Esophagus (tissue), 2 donors: ENCODE results near the gene LGALS3. TPM values are rescaled to one million over a fixed set of nuclear protein-coding genes. Genes with fewer than 3 reads are reported as not detected.

Experiments
- H3K27ac ChIP-seq, 2 donors: one replicate each; pipeline ENCODE4 v1.5.1; 2013; ENCODE audit warnings: low read depth in 2 of 2, mild to moderate bottlenecking in 2 of 2, inconsistent platforms in 1 of 2, low read length in 1 of 2, moderate library complexity in 1 of 2
- H3K27me3 ChIP-seq, 2 donors: one replicate each; pipeline ENCODE4 v1.6.1; 2013; ENCODE audit warnings: low read length in 2 of 2, control low read depth in 1 of 2, mild to moderate bottlenecking in 1 of 2; ENCODE audit not compliant: insufficient read depth in 2 of 2, control insufficient read depth in 1 of 2
- H3K36me3 ChIP-seq, 2 donors: one replicate each; pipeline ENCODE4 v1.6.1; 2013; ENCODE audit warnings: low read length in 1 of 2; ENCODE audit not compliant: control insufficient read depth in 2 of 2, insufficient read depth in 2 of 2
- H3K4me1 ChIP-seq, 2 donors: one replicate each; pipeline ENCODE4 v1.6.1; 2013; ENCODE audit warnings: low read length in 1 of 2; ENCODE audit not compliant: control insufficient read depth in 2 of 2, insufficient read depth in 2 of 2
- H3K4me3 ChIP-seq, 2 donors: one replicate each; pipeline ENCODE4 v1.5.1; 2013; ENCODE audit warnings: low read length in 2 of 2, mild to moderate bottlenecking in 2 of 2, low read depth in 1 of 2, moderate library complexity in 1 of 2
- H3K9me3 ChIP-seq, 2 donors: one replicate each; pipeline ENCODE4 v1.6.1; 2013; ENCODE audit warnings: mild to moderate bottlenecking in 2 of 2, low read depth in 1 of 2, low read length in 1 of 2, moderate library complexity in 1 of 2; ENCODE audit not compliant: control insufficient read depth in 2 of 2, insufficient read depth in 1 of 2
- WGBS, 2 donors: extraction: QIAGEN DNeasy Blood & Tissue Kit; methylation state at CpG; one replicate each; pipeline ENCODE4 v1.1.7; 2013; 5-methylcytosine and 5-hydroxymethylcytosine counted together
- polyA plus RNA-seq, 2 donors: library from polyadenylated mRNA; stranded (reverse); fragments of 200-250 nt; gene quantifications; one replicate each; pipeline ENCODE4 v1.2.3, GENCODE V29; 2013
- donor health status: healthy with polysubstance abuse.
- donor health status: Bipolar disorder and iron deficiency.

The LGALS3 gene
- polyA plus RNA-seq, 2 donors = 412 to 630 TPM

DNA sequence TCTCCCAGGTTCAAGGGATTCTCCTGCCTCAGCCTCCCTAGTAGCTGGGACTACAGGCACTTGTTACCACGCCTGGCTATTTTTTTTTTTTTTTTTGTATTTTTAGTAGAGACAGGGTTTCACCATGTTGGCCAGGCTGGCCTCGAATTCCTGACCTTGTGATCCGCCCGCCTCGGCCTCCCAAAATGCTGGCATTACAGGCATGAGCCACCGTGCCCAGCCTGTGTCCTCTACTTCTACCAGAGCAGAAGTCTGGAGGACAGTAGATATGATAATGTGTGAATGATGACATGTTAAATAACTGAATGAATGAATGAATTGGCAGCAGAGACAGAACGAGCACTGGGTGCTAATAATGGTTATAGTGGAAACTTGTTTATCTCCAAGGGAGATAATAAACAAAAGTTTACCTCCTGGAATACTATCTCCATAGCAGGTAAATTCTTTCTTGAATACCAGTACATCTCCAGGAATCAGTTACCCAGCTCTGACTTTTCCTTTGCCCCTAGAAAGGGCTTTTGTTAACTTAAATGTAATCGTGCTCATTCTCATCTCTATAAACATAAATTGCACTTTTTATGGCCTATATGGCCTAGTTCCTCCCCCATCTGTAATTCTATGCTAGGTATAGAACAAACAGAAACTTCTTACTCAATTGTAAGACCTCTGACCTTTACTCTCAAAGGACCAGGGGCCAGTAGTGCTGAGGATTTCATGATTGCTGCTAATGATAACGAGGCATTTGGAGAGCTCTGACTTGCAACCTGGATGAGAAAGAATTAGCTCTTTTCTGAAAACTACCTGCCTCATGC, 7.2 kb upstream of the LGALS3 start:
- Histone ChIP-seq H3K9me3 (no peaks in the 10 kb centered on the region), H3K4me1 (peaks cover 6 to 27% of the 10 kb centered on the region in 2 donors), H3K4me3 (no peak overlapping the region), H3K27me3 (no peaks in the 10 kb centered on the region), H3K27ac (peak overlapping the region; percentile 72 to 85), H3K36me3 (no peaks in the 10 kb centered on the region)
- WGBS, 2 donors = 71 to 80% methylated on average over 9 of the region's 9 CpGs

DNA sequence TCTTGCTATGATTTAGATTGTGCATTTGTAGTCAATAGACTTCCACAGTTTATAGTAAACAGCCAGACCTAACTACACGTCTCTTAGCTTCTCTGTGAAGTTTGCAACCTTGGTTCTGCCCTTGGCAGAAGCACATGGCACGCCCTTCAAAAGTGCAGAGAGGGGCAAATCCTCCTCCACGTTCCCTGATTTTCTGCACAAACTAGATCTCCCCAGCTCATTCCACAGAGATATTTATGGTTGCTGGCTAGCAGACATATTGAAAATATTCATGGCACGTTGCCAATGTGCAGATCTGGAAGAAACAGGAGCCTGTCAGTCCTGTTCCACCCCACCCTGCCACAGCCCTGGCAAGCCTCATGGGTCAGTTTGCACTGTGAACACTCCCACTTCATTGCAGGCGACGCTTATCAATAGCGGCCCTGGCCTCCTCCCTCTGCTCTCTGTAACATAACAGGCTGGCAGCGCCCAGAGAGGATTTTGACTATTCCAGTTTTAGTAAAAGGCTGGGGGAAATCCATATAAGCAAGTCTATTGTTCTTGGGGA, 6.5 kb upstream of the LGALS3 start:
- Histone ChIP-seq H3K9me3 (no peaks in the 10 kb centered on the region), H3K4me3 (no peak overlapping the region), H3K27me3 (no peaks in the 10 kb centered on the region), H3K36me3 (no peaks in the 10 kb centered on the region), H3K4me1 (peaks cover 6 to 27% of the 10 kb centered on the region in 2 donors), H3K27ac (peak overlapping the region; percentile 72 to 85)
- WGBS, 2 donors = 28 to 29% methylated on average over 8 of the region's 8 CpGs

DNA sequence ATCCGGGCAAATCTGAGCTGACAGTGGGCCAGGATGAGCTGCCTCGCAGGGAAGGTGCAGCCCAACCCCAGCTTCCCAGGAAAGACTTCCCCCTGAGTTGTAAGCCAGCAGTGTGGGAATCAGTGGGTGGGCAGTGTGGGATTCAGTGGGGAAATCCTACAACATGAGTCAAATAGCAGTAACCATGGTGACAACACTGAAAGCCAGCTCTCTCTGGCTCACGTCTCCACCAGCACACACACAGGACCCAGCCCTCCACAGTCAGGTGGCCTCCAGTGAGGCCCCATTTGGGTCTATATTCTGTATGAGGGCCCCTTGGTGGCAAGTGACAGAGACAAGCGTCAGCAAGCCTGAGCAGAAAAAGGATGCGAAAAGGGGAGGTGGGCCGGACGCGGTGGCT, 6.0 kb upstream of the LGALS3 start:
- Histone ChIP-seq H3K9me3 (no peaks in the 10 kb centered on the region), H3K4me1 (peaks cover 6 to 23% of the 10 kb centered on the region in 2 donors), H3K36me3 (no peaks in the 10 kb centered on the region), H3K27me3 (no peaks in the 10 kb centered on the region), H3K4me3 (no peak overlapping the region), H3K27ac (peak overlapping the region; percentile 72 to 85)
- 63 to 66% methylated on average over 8 of the region's 8 CpGs for WGBS, 2 donors

DNA sequence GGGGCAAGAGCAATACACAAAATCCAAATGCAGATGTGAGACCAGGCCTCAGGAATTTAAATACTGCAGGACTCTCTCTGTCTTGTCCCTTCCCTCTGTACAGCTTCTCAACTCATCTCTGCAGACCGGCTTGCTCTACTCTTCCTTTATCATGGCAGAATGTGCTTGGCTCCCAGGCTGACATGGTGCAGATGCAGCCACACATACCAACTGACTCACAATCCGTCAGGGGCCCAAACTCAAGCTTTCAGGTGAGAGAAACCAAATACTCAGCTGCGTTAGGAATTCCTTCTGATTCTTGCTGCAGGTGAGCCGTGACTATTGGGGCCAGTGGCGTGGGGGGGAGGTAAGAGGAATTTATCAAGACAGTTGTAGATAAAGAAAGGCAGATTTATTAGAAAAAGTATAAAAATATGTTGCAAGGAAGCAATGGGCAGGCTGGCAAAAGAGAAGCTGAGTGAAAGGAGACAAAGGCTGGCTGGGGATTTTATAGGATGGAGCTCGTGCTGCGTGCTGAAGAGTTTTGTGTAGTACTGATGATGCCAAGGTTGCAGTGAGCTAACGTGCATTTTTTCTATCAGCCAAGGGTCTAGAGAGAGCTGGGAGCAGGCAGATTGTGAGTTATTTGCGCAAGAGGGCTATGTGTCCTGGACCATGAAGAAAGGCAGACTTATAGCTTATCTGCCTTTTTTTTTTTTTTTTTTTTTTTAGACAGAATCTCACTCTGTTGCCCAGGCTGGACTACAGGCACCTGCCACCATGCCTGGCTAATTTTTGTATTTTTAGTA, 5.0 kb upstream of the LGALS3 start:
- H3K27ac ChIP-seq = peak overlapping the region in 1 of 2 donors; percentile 38
- 94 to 95% methylated on average over 9 of the region's 9 CpGs for WGBS, 2 donors
- H3K4me1 ChIP-seq = peaks cover 6 to 23% of the 10 kb centered on the region in 2 donors
- H3K36me3 ChIP-seq = no peaks in the 10 kb centered on the region
- H3K27me3 ChIP-seq = no peaks in the 10 kb centered on the region
- H3K9me3 ChIP-seq = no peaks in the 10 kb centered on the region
- no peak overlapping the region for H3K4me3 ChIP-seq

DNA sequence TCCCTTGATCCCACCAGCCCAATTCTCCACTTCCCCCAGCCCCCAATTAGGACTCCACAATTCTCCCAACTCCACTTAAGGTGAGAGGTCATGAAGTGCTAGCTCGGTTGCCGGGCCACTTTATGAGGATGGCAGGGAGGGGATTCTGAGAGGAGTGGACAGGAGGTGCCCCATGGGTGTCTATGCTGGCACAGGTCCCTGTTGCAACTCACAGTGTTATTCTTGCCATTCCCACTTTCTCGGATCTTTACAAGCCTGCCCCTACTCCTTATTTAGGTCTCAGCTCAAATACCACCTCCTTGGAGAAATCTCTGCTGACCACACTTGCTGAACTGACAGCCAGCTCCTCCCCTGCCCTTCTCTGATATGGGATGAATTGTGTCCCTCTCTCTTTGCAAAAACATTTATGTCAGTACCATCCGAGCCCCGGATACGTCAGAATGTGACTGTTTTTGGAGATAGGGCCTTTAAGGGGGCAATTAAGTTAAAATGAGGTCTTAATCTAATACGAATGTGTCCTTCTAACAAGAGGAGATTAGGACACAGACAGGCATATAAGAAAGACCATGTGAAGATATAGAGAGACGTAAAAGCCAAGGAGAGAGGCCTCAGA, 4.2 kb upstream of the LGALS3 start:
- H3K36me3 ChIP-seq = no peaks in the 10 kb centered on the region
- H3K4me1 ChIP-seq = peaks cover 6 to 23% of the 10 kb centered on the region in 2 donors
- no peak overlapping the region for H3K4me3 ChIP-seq
- 88 to 92% methylated on average over 8 of the region's 8 CpGs for WGBS, 2 donors
- H3K27ac ChIP-seq = peak overlapping the region; percentile 78 to 80
- no peaks in the 10 kb centered on the region for H3K9me3 ChIP-seq
- H3K27me3 ChIP-seq = no peaks in the 10 kb centered on the region

DNA sequence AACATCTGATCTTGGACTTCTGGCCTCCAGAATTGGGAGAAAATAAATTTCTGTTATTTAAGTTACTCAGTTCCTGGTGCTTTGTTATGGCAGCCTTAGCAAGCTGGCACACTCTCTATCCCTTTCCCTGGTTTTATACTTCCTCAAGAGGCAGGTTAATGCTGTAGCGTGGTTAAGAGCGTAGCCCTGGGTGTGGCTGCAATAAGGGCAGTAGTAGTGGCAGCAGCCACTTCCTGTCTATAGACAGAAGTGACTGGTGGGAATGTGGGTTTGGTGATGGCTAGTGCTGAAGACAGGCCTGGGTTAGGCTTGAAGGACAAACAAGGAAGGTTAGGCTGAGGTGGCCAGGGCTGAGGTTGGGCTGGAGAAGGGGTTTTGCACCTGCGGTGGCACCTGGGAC, 3.6 kb upstream of the LGALS3 start:
- Histone ChIP-seq H3K27me3 (no peaks in the 10 kb centered on the region), H3K27ac (peak overlapping the region; percentile 78 to 89), H3K4me3 (no peak overlapping the region), H3K9me3 (no peaks in the 10 kb centered on the region), H3K36me3 (no peaks in the 10 kb centered on the region), H3K4me1 (peaks cover 6 to 23% of the 10 kb centered on the region in 2 donors)
- 60 to 64% methylated on average over 3 of the region's 3 CpGs for WGBS, 2 donors

DNA sequence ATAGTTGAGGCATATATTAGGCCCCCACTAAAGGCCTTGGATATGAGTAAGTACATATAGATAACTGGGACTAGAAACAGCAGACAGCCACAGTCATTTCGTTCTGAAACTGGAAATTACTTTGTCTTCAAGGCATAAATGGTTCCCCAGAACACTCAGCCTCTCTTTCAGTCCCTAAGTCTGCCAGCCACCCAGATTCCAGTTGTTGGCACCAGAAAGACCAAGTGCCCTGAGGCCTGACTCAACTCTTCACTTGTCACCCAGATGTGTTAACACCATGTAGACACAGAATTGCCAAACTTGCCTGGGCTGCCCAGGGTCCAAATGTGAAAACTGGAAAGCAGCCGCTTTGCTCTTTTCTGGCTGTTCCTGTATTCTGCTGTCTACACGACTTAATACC, 3.0 kb upstream of the LGALS3 start:
- H3K36me3 ChIP-seq = no peaks in the 10 kb centered on the region
- H3K27ac ChIP-seq = peak overlapping the region; percentile 78 to 89
- no peak overlapping the region for H3K4me3 ChIP-seq
- no peaks in the 10 kb centered on the region for H3K9me3 ChIP-seq
- no peaks in the 10 kb centered on the region for H3K27me3 ChIP-seq
- WGBS, 2 donors = 47 to 52% methylated on average over 3 of the region's 3 CpGs
- H3K4me1 ChIP-seq = peaks cover 6 to 18% of the 10 kb centered on the region in 2 donors

DNA sequence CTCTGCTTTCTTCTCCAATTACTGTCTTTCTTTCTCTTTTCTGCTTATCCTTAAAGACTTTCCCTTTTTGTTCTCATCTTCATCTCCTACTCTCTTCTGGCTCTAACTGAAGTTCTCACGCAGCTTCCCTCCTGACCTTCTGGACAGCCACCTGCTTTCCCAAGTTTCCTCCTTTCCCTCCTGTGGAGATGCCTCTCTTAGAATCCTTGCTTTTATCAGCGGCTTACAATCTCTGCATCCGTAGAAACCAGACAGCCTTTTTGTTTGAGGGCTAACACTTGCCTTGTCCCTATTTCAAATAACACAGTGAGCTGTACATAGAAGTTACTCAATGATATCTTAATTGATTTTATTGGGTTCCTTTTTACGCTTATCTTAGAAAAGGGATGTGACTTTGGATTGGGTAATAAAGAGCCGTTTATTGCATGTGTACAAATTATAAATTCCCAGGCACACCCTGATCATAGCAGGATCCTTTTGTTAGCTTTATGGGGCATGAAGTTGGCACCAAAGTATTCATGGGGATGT, 2.1 kb upstream of the LGALS3 start:
- Histone ChIP-seq H3K4me1 (peaks cover 8 to 18% of the 10 kb centered on the region in 2 donors), H3K36me3 (no peaks in the 10 kb centered on the region), H3K9me3 (no peaks in the 10 kb centered on the region), H3K27ac (peak overlapping the region; percentile 54 to 78), H3K27me3 (no peaks in the 10 kb centered on the region), H3K4me3 (no peak overlapping the region)
- WGBS, 2 donors = 65 to 72% methylated on average over 5 of the region's 5 CpGs

DNA sequence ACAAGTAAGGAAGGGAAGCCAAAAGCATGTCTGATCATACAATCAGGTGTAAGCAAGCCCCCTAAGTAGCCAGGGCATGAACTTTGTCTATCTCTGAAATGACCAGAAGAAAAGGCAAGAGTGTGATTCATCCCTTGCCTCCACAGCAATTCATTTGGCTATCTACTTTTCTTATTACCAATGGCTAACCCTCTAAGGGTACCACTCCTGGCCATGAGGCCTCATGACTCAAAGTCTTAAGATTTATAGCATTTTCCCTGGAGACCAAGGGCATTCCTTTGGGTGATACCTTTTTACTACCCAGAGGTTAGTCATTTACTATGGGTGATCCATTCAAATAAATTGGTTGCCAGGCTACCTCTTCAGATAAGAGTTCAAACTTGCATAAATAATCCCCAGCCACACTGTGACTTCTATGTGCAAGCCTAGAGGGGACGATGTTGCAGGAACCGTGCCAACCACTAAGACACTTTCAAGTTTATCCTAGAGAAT, 1.5 kb upstream of the LGALS3 start:
- peak overlapping the region; percentile 9 to 29 for H3K27ac ChIP-seq
- no peaks in the 10 kb centered on the region for H3K36me3 ChIP-seq
- no peaks in the 10 kb centered on the region for H3K9me3 ChIP-seq
- no peaks in the 10 kb centered on the region for H3K27me3 ChIP-seq
- 39 to 60% methylated on average over 2 of the region's 2 CpGs for WGBS, 2 donors
- H3K4me1 ChIP-seq = peaks cover 8 to 18% of the 10 kb centered on the region in 2 donors
- no peak overlapping the region for H3K4me3 ChIP-seq
